Activated B cell treated with CpG ODN at 0.5 μM for 24 hours (primary cell): ENCODE data around the gene RPAIN. TPM values are rescaled to one million over a fixed set of nuclear protein-coding genes. Genes with fewer than 3 reads are reported as not detected.
A peak's percentile ranks its signal among the peaks of the same experiment; 100 is the strongest.
"Not testable (repeated sequence)": the region's sequence is repeated elsewhere in the genome, so short reads cannot be mapped to it uniquely, and the experiment has no call there.

Source experiments
- ATAC-seq: fragments of 200-7000 bp; cut with Tn5 transposase; one replicate; pipeline ENCODE4 v1.10.0; 2021; ENCODE audit warnings: low read depth, mild to moderate bottlenecking, moderate library complexity
- CTCF ChIA-PET: fragments of 350-600 bp; sonication (Branson Sonifier 250); formaldehyde crosslinking; loops from one replicate; lab custom pipeline; 2021; ENCODE audit warnings: antibody characterized with exemption; lab: Charles Lee
- POLR2A ChIA-PET: fragments of 350-600 bp; sonication (Branson Sonifier 250); formaldehyde crosslinking; loops from one replicate; lab custom pipeline; 2021; ENCODE audit warnings: antibody characterized with exemption; lab: Charles Lee
- DNase-seq: peaks from one replicate; pipeline ENCODE4 v3.0.0; 2022
- H3K27ac Mint-ChIP-seq: one replicate; pipeline ENCODE4 v1.8.0; 2020; ENCODE audit warnings: mixed read lengths
- H3K27me3 Mint-ChIP-seq: one replicate; pipeline ENCODE4 v1.8.0; 2021; ENCODE audit warnings: mixed read lengths
- H3K36me3 Mint-ChIP-seq: one replicate; pipeline ENCODE4 v1.8.0; 2021; ENCODE audit warnings: low read depth, mixed read lengths
- H3K4me1 Mint-ChIP-seq: one replicate; pipeline ENCODE4 v1.8.0; 2021; ENCODE audit warnings: mixed read lengths
- H3K4me3 Mint-ChIP-seq: one replicate; pipeline ENCODE4 v1.8.0; 2020; ENCODE audit warnings: mild to moderate bottlenecking, mixed read lengths
- H3K9me3 Mint-ChIP-seq: one replicate; pipeline ENCODE4 v1.8.0; 2020; ENCODE audit warnings: mixed read lengths
- CTCF ChIP-seq: fragments of 200-600 bp; IDR thresholded peaks from one replicate; pipeline ENCODE4 v1.8.0; 2022; ENCODE audit warnings: antibody characterized with exemption, mild to moderate bottlenecking
- intact Hi-C: fragments of 100-400 bp; cut with micrococcal nuclease; formaldehyde crosslinking; loops from one replicate; pipeline ENCODE4 v1.15.1; 2024
- total RNA-seq: library from RNA; stranded (reverse); gene quantifications from 2 replicates; pipeline ENCODE4 v1.2.3, GENCODE V29; 2022

RPAIN gene
- total RNA-seq, 1 donor from 2014 or later = 87.7 TPM

GRCh38 chr17:5434984-5435383 is 15.0 kb downstream of the RPAIN start:
- H3K4me3 Mint-ChIP-seq = no peak overlapping the region
- DNase-seq = no peak
- TF ChIP-seq CTCF = no peak
- peaks cover 36% of the 10 kb centered on the region for H3K4me1 Mint-ChIP-seq
- H3K27ac Mint-ChIP-seq = no peak overlapping the region
- H3K27me3 Mint-ChIP-seq = no peaks in the 10 kb centered on the region
- intact Hi-C loops = no loop called here
- peaks cover 72% of the 10 kb centered on the region for H3K36me3 Mint-ChIP-seq
- no peak for ATAC-seq
- H3K9me3 Mint-ChIP-seq = no peaks in the 10 kb centered on the region
- CTCF ChIA-PET = no interaction called here
- POLR2A ChIA-PET = interaction anchor here (0.5 to 0.8 kb wide), 2 partner anchors 17 to 177 kb away, joined by 4 read pairs; no protein-coding TSS in a partner anchor

GRCh38 chr17:5435781-5436315 is 15.9 kb downstream of the RPAIN start:
- H3K4me3 Mint-ChIP-seq, H3K9me3 Mint-ChIP-seq, DNase-seq, intact Hi-C loops, ATAC-seq, CTCF ChIA-PET, H3K27me3 Mint-ChIP-seq: not testable (repeated sequence)
- Mint-ChIP-seq H3K36me3 (peaks cover 66% of the 10 kb centered on the region), H3K27ac (peak overlapping the region; percentile 35), H3K4me1 (peaks cover 32% of the 10 kb centered on the region)
- POLR2A ChIA-PET = interaction anchor here (0.9 kb wide), 1 partner anchor 22 kb away, joined by 3 read pairs; no protein-coding TSS in a partner anchor

- peak overlapping the region; percentile 83 for H3K4me3 Mint-ChIP-seq
- H3K36me3 Mint-ChIP-seq = peaks cover 49% of the 10 kb centered on the region
- POLR2A ChIA-PET = interaction anchor here (0.6 to 2.3 kb wide), 5 partner anchors 8 to 48 kb away, joined by 4 to 11 read pairs (median 7); partner anchors contain the start of genes DERL2, DHX33, MIS12 and NUP88
- peaks cover 32% of the 10 kb centered on the region for H3K4me1 Mint-ChIP-seq
- H3K27me3 Mint-ChIP-seq = no peaks in the 10 kb centered on the region
- intact Hi-C loops = loop anchor here (2.0 kb wide), 1 partner anchor 31 kb away; the partner anchor contains the start of gene DHX33
- no peak for DNase-seq
- peak overlapping the region; percentile 91 for H3K27ac Mint-ChIP-seq
- no peaks in the 10 kb centered on the region for H3K9me3 Mint-ChIP-seq
- TF ChIP-seq CTCF = no peak
- CTCF ChIA-PET = interaction anchor here (1.3 to 1.4 kb wide), 2 partner anchors 29 to 136 kb away, joined by 3 read pairs; no protein-coding TSS in a partner anchor
- no peak for ATAC-seq
Observed at GRCh38 chr17:5437721-5438317, 17.8 kb downstream of the RPAIN start.

- intact Hi-C loops = loop anchor here (1.0 to 2.0 kb wide), 6 partner anchors 19 to 242 kb away; partner anchors contain the start of genes DERL2, DHX33, MIS12 and RABEP1
- ATAC-seq (peak; percentile 91), DNase-seq (peak; percentile 95)
- CTCF ChIA-PET = interaction anchor here (0.6 to 4.2 kb wide), 27 partner anchors 8 to 407 kb away, joined by 3 to 24 read pairs (median 4); partner anchors contain the start of genes DERL2, MIS12, NUP88 and RPAIN
- Mint-ChIP-seq H3K4me3 (peak within 1 kb of the TSS; percentile 83), H3K27me3 (no peaks in the 10 kb centered on the region), H3K36me3 (peaks cover 46% of the 10 kb centered on the region), H3K27ac (peak within 1 kb of the TSS; percentile 91), H3K9me3 (no peaks in the 10 kb centered on the region), H3K4me1 (peaks cover 32% of the 10 kb centered on the region)
- POLR2A ChIA-PET = interaction anchor here (0.6 to 2.5 kb wide), 13 partner anchors 10 to 203 kb away, joined by 3 to 39 read pairs (median 4); partner anchors contain the start of genes DERL2, DHX33, MIS12 and NUP88
- TF ChIP-seq CTCF = peak; percentile 96
Observed at GRCh38 chr17:5438716-5439445, 18.9 kb downstream of the RPAIN start, which contains the start of gene C1QBP. C1QBP (minus strand) TSS chr17:5439155; CDS start chr17:5439073, 82 bp downstream.

- CTCF ChIA-PET = interaction anchor here (0.7 to 4.2 kb wide), 24 partner anchors 9 to 408 kb away, joined by 3 to 24 read pairs (median 4); partner anchors contain the start of genes DERL2, MIS12, NUP88 and RPAIN
- DNase-seq = no peak
- peak; percentile 12 for TF ChIP-seq CTCF
- Mint-ChIP-seq H3K36me3 (peaks cover 46% of the 10 kb centered on the region), H3K27me3 (no peaks in the 10 kb centered on the region), H3K4me3 (peak overlapping the region; percentile 83), H3K27ac (peak overlapping the region; percentile 91), H3K4me1 (peaks cover 32% of the 10 kb centered on the region), H3K9me3 (no peaks in the 10 kb centered on the region)
- intact Hi-C loops = loop anchor here (1.0 to 2.0 kb wide), 6 partner anchors 19 to 242 kb away; partner anchors contain the start of genes DERL2, DHX33, MIS12 and RABEP1
- POLR2A ChIA-PET = interaction anchor here (0.6 to 2.5 kb wide), 12 partner anchors 11 to 203 kb away, joined by 3 to 39 read pairs (median 4); partner anchors contain the start of genes DERL2, DHX33, MIS12 and NUP88
- no peak for ATAC-seq
Observed at GRCh38 chr17:5439446-5439764, 19.4 kb downstream of the RPAIN start.
